Neural progenitor cell (in vitro differentiated cells): Measurements from ENCODE around the gene EGLN3.
A peak's percentile ranks its signal among the peaks of the same experiment; 100 is the strongest.

Experiments
- CTCF ChIP-seq: fragments of 200-600 bp; sonication (generic); IDR thresholded peaks from 2 replicates; pipeline ENCODE4 v1.5.1; 2017; ENCODE audit warnings: antibody characterized with exemption, mild to moderate bottlenecking
- EZH2 ChIP-seq: fragments of 200-600 bp; sonication (generic); IDR thresholded peaks from 2 replicates; pipeline ENCODE4 v1.6.1; 2017; ENCODE audit warnings: antibody characterized with exemption, mild to moderate bottlenecking, moderate library complexity
- EZH2phosphoT487 ChIP-seq: fragments of 200-600 bp; sonication (generic); IDR thresholded peaks from 2 replicates; pipeline ENCODE4 v1.6.1; 2017; ENCODE audit warnings: antibody characterized with exemption

- no peak for TF ChIP-seq CTCF
- TF ChIP-seq EZH2: peak; percentile 23
- no peak for TF ChIP-seq EZH2phosphoT487
These were observed at the start of gene EGLN3 for GRCh38 chr14:33950320-33951182.
